Measurements from ENCODE around the gene RHOD. TPM values are rescaled to one million over a fixed set of nuclear protein-coding genes. Genes with fewer than 3 reads are reported as not detected.

The RHOD gene
- polyA plus RNA-seq, 1 experiment = 42.8 TPM

DNA sequence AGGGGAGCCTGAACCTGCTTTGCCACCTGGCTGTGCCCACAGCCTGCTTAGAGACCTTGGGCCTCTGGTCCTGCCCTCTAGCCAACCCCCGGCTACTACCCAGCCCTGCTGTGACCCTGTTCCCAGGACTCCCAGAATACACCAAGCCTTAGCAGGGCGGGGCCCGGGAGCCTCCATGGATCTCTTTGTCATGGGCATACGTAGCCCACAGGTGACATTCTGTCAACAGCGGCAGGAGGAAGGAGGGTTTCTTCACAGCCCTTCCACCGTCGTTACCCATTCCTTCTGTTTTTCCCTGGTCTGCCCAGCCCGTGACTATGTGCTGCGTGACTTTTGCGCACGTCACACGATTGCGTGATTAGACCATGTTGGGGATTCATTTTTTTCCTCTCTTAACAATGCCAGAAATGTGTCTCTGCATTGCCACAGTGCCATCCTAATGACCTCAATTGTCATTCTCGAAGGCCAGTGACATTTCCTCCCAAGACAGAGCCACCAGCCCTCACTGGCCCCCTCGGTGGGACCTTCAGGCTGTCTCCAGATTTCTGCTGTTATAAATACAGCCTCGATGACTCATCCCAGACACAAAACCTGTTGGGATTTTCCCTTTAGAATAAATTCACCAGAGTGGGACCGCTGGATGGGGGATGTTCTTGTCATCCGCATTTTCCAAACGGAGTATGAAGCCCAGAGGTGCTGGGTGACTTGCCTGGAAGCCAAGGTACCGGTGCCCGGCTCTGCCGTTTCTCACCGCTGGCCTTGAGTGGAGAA lies 24.7 kb upstream of the RHOD start:
- Histone ChIP-seq H3K4me3 (ENCODE audit: low read depth, low read length) (no peak overlapping the region), H3K27me3 (ENCODE audit: control insufficient read depth, insufficient read depth, low read length) (peaks cover 2% of the 10 kb centered on the region; the same call in 1 of the 2 replicates), H3K36me3 (ENCODE audit: control insufficient read depth, insufficient read depth, low read length) (no peaks in the 10 kb centered on the region)
- no peak for DNase-seq (ENCODE audit: low read depth)
- CTCF ChIA-PET = interaction anchor here (0.5 kb wide), 1 partner anchor 158 kb away, joined by 4 read pairs; no protein-coding TSS in a partner anchor
- TF ChIP-seq, protein P1, sequence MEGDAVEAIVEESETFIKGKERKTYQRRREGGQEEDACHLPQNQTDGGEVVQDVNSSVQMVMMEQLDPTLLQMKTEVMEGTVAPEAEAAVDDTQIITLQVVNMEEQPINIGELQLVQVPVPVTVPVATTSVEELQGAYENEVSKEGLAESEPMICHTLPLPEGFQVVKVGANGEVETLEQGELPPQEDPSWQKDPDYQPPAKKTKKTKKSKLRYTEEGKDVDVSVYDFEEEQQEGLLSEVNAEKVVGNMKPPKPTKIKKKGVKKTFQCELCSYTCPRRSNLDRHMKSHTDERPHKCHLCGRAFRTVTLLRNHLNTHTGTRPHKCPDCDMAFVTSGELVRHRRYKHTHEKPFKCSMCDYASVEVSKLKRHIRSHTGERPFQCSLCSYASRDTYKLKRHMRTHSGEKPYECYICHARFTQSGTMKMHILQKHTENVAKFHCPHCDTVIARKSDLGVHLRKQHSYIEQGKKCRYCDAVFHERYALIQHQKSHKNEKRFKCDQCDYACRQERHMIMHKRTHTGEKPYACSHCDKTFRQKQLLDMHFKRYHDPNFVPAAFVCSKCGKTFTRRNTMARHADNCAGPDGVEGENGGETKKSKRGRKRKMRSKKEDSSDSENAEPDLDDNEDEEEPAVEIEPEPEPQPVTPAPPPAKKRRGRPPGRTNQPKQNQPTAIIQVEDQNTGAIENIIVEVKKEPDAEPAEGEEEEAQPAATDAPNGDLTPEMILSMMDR (IDR thresholded peaks at IDR 0.05; ENCODE audit: insufficient read depth, low read depth, low read length) = no peak
- POLR2A ChIA-PET = interaction anchor here (0.6 kb wide), 1 partner anchor 87 kb away, joined by 3 read pairs; the partner anchor contains the start of gene KDM2A

DNA sequence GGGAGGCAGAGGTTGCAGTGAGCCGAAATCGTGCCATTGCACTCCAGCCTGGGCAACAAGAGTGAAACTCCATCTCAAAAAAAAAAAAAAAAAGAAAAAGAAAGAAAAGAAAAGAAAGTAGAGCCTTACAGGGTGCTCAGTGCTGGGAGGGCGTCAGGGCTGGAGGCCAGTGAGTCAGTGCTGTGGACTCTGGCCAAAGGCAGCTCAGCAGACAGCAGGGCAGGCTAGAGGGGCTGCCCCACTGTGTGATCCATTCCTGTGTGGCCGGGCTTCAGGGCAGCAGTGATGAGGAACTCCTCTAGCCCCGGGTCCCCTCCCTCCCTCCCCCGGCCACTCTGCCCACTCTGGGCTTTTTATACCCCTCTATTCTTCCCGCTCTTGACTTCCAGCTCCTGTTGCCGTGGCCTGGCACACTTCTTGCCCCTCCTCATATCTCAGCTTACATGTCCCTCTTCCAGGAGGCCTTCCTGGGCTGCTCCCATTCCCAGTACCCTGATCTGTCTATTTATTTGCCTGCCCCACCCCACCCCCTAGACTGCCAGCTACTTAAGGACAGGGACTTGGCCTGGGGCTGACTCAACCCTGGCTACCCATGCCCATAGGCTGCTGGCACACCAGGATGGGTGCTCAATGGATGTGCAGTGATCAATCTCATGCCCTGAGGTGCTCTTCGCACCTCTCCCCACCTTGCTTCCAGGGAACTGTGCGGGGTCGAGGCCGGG lies 23.7 kb upstream of the RHOD start:
- H3K36me3 ChIP-seq (ENCODE audit: control insufficient read depth, insufficient read depth, low read length) = no peaks in the 10 kb centered on the region
- TF ChIP-seq, protein P1 (IDR thresholded peaks at IDR 0.05; ENCODE audit: insufficient read depth, low read depth, low read length) = no peak
- DNase-seq (ENCODE audit: low read depth) = peak; percentile 59
- no peak overlapping the region for H3K4me3 ChIP-seq (ENCODE audit: low read depth, low read length)
- POLR2A ChIA-PET = interaction anchor here (0.6 kb wide), 1 partner anchor 86 kb away, joined by 3 read pairs; the partner anchor contains the start of gene KDM2A
- CTCF ChIA-PET = interaction anchor here (0.5 to 0.8 kb wide), 2 partner anchors 11 to 156 kb away, joined by 4 read pairs; no protein-coding TSS in a partner anchor
- 0 out of 2 replicates have a peak, but pooled peaks cover 2% of the 10 kb centered on the region for H3K27me3 ChIP-seq (ENCODE audit: control insufficient read depth, insufficient read depth, low read length)

DNA sequence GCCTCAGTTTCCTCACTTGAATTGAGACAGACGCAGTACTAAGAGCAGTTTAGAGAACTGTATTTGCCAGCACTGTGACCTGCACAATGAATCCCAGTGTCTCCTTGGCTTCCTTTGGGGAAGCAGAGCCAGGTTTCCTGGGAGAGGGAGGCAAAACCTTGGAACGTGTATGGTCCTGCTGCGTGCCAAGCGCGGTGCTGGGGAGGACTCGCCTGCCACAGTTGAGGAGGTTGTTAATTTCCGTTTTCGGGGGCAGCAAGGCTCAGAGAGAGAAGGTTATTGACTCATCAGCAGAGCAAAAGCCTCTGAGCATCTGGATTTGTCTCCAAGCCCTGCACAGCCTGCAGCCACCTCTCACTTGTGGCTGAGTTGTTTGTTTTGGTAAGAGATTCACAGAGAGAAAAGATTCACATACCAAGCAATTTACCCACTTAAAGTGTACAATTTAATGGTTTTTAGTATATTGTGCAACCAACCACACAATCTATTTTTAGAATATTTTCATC lies 22.9 kb upstream of the RHOD start:
- 0 out of 2 replicates have a peak, but pooled peaks cover 2% of the 10 kb centered on the region for H3K27me3 ChIP-seq (ENCODE audit: control insufficient read depth, insufficient read depth, low read length)
- DNase-seq (ENCODE audit: low read depth) = peak; percentile 96
- ChIA-PET CTCF (no interaction called here), POLR2A (no interaction called here)
- H3K36me3 ChIP-seq (ENCODE audit: control insufficient read depth, insufficient read depth, low read length) = no peaks in the 10 kb centered on the region
- no peak overlapping the region for H3K4me3 ChIP-seq (ENCODE audit: low read depth, low read length)
- TF ChIP-seq, protein P1 (IDR thresholded peaks at IDR 0.05; ENCODE audit: insufficient read depth, low read depth, low read length) = no peak

DNA sequence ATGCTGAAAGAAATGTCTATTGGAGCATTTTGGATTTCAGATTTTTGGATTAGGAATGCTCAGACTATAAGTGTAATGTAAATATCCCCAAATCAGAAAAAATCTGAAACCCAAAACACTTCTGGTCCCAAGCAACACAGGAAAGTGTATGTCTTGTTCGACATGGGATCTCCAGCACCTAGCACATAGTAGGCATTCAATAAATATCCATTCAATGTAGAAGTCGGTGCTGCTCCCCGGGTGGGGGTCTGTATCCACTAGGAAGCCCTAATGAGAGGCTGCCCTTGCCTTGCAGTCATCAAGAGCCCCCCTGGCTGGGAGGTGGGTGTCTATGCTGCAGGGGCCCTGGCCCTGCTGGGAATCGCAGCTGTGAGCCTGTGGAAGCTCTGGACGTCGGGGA lies 22.3 kb upstream of the RHOD start:
- no peaks in the 10 kb centered on the region for H3K36me3 ChIP-seq (ENCODE audit: control insufficient read depth, insufficient read depth, low read length)
- no peak for DNase-seq (ENCODE audit: low read depth)
- H3K4me3 ChIP-seq (ENCODE audit: low read depth, low read length) = no peak overlapping the region
- H3K27me3 ChIP-seq (ENCODE audit: control insufficient read depth, insufficient read depth, low read length) = 0 out of 2 replicates have a peak, but pooled peaks cover 2% of the 10 kb centered on the region
- TF ChIP-seq, protein P1 (IDR thresholded peaks at IDR 0.05; ENCODE audit: insufficient read depth, low read depth, low read length) = no peak
- CTCF ChIA-PET = no interaction called here
- POLR2A ChIA-PET = no interaction called here

DNA sequence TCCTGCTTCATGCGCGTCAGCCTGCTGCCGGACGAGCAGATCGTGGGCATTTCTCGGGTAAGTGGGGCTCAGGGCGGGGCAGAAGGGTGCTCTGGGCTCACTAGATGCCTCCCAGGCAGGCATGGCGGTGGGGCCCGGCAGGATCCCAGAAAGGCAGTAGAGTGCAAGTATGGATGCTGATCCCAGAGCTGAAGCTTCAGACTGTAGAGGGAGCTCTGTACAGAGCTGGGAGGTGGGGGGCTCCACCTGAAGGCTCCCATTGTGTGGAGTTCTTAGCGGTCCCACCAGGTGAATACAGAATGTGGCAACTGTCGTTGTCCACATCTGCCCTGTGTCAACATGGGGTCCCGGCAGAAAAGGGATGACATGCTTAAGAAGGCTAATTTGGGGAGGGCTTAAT lies 16.5 kb upstream of the RHOD start:
- CTCF ChIA-PET = interaction anchor here (1.2 to 2.1 kb wide), 3 partner anchors 13 to 15 kb away, joined by 3 to 5 read pairs (median 4); no protein-coding TSS in a partner anchor
- POLR2A ChIA-PET = interaction anchor here (0.5 kb wide), 1 partner anchor 424 kb away, joined by 5 read pairs; the partner anchor contains the start of gene RBM14

More for the DNA sequence above, 16.5 kb upstream of the RHOD start:
- no peak overlapping the region for H3K4me3 ChIP-seq (ENCODE audit: low read depth, low read length)
- DNase-seq (ENCODE audit: low read depth) = no peak
- peaks cover 10% of the 10 kb centered on the region for H3K27me3 ChIP-seq (ENCODE audit: control insufficient read depth, insufficient read depth, low read length)
- H3K36me3 ChIP-seq (ENCODE audit: control insufficient read depth, insufficient read depth, low read length) = no peaks in the 10 kb centered on the region
- TF ChIP-seq, protein P1 (IDR thresholded peaks at IDR 0.05; ENCODE audit: insufficient read depth, low read depth, low read length) = no peak

Data from BJ (cell line).